Posterior vena cava (tissue), 2 donors: ENCODE results near the gene ENOX2. TPM values are rescaled to one million over a fixed set of nuclear protein-coding genes. Genes with fewer than 3 reads are reported as not detected.
"Not testable (repeated sequence)": the region's sequence is repeated elsewhere in the genome, so short reads cannot be mapped to it uniquely, and the experiment has no call there.

Source experiments
- DNase-seq: peaks from one replicate; pipeline ENCODE4 v3.0.0-alpha.2; 2020; ENCODE audit warnings: low spot score
- intact Hi-C, 2 donors: fragments of 100-400 bp; cut with DNase I; formaldehyde crosslinking; loops; one replicate each; pipeline versions ENCODE4 v1.14.1 to v1.14.2; 2022 to 2023
- total RNA-seq, 2 donors: library from RNA; stranded (reverse); fragmentation: NEBNext Ultra II Directional; extraction: Animal tissue kit (Norgen Biotek cat#: 25700); gene quantifications; one replicate each; pipeline ENCODE4 v1.2.1, GENCODE V29; 2021
- donor health status: DM: yes; HTN: yes; CAD: no.
- donor health status: DM: yes; HTN: yes; CAD: no.

ENOX2 gene
- total RNA-seq, 2 donors from 2014 or later = 21.1 to 23.6 TPM

DNA sequence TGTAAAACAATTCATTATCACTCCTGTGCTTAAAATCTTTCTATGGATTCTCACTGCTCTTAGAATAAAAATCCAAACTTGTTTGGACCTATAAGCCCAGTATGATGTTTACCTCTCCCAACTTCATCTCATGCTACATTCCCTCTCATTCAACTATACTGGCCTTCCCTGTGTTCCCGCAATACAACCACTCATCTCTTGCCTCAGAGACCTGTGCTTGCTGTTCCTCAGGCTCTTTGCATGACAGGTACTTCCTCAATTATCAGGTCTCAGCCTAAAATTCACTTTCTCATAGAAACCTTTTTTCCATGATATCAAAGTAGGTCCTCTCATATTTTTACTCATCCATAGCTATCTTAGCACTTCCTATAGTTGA, 71.7 kb downstream of the ENOX2 start:
- DNase-seq = no peak
- intact Hi-C loops = no loop called here

DNA sequence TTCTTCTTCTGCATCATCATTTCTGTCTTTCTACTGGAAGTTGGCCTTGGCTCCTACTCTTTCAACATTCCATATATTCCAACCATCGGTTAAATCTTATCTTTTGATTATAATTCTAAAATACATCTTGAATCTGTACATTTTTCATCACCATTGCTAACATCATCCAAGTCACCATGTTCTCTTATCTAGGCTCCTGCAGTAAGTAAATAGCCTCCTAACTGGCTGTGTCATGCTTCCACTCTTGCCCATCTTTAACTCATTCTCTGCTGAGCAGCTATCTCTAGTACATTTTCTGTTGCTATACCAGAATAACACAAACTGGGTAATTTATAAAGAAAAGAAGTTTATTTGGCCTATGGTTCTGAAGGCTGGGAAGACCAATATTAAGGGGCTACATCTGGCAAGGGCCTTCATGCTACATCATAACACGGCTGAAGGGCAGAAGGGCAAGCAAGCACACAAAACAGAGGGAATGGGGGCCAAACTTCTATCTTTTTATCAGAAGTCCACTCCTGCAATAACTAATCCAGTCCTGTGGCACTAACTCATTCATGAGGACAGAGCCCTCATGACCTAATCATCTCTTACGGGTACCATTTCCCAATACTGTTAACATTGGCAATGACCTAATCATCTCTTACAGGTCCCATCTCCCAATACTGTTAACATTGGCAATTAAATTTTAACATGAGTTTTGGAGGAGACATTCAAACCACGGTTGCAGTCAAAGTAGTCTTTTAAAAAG, 72.2 kb downstream of the ENOX2 start:
- DNase-seq = no peak
- intact Hi-C loops = no loop called here

DNA sequence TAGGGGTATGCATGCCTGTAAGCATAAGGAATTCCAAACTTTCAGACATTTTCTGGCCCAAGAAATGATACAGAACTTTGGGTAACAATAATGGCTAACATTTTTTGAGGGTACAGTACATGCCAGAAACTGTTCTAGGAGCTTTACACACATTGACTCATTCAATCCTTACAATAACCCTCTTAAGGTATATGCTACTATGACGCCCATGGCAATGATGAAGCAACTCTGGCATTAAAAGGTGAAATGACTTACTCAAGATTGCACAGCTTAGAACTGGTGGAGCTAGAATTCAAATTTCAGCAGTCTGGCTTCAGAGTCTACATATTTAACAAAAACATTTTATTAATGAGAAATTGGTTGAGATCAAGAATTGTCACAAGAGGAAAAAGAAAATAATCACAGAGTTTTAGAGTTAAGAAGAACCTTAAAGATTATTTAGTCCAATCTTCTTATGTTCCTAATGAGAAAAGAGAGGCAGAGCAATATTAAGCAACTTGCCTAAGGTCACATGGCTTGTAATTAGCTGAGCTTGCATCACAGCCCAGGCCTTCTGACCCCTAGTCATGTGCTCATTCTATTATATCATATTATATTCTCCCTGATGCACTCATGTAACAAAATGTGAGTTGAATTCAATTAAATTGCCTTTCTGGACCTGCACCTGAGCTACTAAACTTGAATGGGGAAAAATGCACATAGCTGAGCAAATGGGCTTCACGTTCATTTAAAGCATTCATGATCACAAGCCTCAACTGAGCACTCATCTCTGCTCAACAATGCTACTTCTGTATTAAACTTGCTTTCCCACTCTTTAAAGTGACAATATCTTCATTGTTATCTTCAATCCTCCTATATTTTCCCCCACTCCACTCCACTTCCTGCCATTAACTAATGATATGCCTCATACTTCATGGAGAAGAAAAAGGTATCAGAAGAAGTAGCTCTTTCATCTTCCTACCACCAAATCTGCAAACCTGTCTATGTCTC, 73.2 kb downstream of the ENOX2 start:
- intact Hi-C loops = no loop called here
- DNase-seq = no peak

DNA sequence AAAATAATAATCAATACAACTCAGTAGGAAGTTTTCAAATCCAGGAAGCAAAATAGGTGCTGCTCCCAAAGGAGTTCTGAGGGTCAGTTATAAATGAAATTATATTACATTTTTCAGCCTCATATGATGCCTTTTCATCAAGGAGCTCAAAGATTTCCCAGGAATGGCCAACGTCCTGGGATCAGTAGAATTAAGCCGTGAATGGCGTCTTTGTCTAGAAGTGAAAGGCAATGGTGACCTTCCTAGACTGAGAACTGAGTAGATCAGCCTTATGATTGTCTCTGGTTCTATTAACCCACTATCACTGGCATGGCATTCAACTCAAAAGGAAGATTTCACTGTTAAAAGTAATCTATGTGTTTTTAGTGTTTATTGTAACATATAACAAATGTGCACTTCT, 74.4 kb downstream of the ENOX2 start:
- no peak for DNase-seq
- intact Hi-C loops = no loop called here

DNA sequence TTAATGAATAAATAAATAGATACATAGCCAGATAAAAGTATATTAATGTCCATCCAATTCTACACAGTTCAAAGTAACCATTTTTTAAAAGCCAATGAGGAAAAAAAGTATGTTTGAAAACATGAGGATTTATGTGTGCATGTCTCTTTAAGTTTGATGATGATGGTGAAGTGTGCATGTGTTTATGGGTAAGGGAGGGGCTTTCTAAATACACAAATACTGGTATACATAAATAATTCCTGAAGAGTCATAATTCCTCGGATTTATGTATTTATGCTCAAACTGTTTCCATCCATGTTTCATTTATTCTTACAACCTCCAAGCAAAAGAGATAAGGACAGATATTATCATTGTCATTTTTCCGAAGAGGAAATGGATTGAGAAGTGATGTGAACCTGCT, 75.4 kb downstream of the ENOX2 start:
- DNase-seq = no peak
- intact Hi-C loops = no loop called here

DNA sequence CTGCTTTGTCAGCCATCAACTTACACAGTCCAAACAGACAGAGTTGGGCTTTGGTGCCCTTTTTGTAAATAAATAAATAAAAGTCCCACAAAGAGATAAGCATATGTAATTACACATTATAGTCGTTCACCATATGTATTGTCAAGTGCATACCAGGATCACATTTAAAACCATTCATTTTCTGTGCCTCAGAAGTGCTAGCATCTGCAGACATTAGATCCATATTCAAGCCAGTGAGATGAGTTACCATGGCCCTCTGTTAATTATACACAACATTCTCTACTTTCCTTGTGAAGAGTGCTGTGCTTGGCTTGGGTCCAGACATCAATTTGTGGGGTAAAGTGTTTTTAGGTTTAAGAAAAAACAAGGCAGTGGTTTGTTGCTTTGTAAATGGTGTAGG, 76.8 kb downstream of the ENOX2 start:
- intact Hi-C loops = no loop called here
- DNase-seq = no peak

DNA sequence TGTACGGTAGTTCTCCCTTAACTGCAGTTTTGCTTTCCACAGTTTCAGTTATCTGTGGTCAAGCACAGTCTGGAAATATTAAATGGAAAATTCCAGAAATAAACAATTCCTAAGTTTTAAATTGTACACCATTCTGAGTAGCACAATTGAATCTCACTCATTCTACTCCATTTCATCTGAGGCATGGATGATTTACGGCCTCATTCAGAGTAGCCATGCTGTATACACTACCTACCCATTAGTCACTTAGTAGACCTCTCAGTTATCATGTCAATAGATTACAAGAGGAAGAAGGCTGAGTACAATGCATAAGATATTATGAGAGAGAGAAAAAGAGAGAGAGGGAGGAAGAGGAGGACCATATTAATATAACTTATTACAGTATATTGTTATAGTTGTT, 77.5 kb downstream of the ENOX2 start:
- DNase-seq = no peak
- intact Hi-C loops = no loop called here

DNA sequence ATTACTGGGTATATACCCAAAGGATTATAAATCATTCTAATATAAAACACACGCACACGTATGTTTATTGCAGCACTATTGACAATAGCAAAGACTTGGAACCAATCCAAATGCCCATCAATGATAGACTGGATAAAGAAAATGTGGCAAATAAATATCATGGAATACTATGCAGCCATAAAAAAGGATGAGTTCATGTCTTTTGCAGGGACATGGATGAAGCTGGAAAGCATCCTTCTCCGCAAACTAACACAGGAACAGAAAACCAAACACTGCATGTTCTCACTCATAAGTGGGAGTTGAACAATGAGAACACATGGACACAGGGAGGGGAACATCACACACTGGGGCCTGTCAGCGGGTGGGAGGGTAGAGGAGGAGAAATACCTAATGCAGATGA, 83.6 kb downstream of the ENOX2 start:
- intact Hi-C loops, DNase-seq: not testable (repeated sequence)

DNA sequence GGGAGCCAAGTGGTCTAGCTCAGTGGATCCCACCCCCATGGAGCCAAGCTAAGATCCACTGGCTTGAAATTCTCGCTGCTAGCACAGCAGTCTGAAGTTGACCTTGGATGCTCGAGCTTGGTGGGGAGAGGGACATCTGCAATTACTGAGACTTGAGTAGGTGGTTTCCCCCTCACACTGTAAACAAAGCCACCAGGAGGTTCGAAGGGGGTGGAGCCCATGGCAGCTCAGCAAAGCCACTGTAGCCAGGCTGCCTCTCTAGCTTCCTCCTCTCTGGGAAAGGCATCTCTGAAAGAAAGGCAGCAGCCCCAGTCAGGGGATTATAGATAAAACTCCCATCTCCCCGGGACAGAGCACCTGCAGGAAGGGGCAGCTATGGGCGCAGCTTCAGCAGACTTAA, 89.1 kb downstream of the ENOX2 start:
- DNase-seq = not testable (repeated sequence)
- intact Hi-C loops = loop anchor here in 1 of 2 donors (5.0 kb wide), 1 partner anchor 43 kb away; no protein-coding TSS in a partner anchor

DNA sequence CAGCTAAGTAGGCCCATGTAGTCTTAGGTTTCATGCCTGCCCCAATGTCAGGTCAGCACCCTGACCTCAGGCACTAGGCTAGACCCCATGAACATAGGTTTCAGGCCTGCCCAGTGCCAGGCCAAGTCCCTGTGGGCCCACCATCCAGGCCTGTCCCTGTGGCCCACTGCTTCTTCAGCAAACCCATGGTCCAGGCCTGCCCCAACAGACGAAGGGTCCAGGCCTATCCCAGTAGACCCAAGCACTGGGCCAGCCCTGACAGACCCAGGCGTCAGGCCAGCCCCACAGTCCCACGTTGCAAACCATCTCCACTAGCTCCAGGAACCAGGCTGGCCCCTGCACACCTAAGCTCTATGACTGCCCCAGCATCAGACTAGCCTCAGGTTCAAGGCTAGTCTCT, 92.4 kb downstream of the ENOX2 start:
- intact Hi-C loops = loop anchor here in 1 of 2 donors (5.0 kb wide), 1 partner anchor 47 kb away; no protein-coding TSS in a partner anchor
- DNase-seq = no peak

DNA sequence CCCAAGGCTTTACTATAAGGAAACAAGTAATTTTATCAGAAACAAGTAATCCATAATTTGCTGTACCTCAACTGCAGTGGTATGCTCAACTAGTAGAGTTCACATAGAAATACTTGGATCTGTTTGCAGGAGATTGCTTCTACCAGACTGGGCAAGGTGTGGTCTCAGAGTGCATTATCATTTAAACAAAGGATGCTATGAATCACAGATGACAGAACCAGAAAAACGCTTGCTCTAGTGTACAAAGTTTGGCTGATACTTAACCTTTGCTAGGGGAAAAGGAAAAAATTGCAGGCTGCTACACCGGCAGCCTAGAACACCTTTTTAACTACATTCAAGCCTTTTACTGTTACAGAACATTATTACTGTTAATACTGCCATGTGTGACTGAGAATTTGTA, 97.1 kb downstream of the ENOX2 start:
- no peak for DNase-seq
- intact Hi-C loops = no loop called here

DNA sequence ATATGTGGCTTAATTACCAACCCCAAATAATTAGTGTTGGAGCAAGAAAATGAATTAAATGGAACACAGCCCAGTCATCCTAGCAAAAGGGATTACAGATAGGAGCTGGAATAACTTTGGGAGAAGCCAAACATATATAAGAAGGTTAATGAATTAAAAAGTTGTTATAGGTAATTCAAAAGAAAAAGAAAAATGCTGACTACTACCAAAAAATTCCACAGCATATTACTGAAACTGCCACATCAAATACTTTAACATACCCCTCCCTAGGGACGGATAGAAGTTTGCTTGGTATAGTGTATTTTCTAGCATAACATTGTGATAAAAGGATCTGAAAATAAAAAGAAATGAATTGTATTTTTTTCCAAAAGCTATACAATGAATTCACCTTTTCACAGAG, 99.5 kb downstream of the ENOX2 start:
- no peak for DNase-seq
- intact Hi-C loops = no loop called here

DNA sequence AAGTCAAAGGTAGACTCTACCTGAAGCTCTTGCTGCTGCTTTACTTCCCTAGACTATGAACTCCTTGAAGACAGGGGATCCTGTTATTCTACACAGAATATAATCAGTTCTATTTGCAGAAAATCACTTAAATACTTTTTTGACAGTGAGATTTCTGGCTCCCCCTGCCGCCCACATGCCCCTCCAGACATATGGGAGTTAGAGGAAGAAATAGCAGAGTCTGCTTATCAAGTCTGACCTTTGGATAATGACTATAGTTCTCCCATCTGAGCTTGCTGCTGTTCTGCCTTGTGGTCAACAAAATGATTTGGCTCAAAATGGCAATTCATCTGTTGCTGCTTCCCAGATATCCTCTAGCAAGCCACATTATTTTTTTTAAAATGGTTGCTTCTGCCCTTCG, 101.1 kb downstream of the ENOX2 start:
- intact Hi-C loops = no loop called here
- DNase-seq = no peak

DNA sequence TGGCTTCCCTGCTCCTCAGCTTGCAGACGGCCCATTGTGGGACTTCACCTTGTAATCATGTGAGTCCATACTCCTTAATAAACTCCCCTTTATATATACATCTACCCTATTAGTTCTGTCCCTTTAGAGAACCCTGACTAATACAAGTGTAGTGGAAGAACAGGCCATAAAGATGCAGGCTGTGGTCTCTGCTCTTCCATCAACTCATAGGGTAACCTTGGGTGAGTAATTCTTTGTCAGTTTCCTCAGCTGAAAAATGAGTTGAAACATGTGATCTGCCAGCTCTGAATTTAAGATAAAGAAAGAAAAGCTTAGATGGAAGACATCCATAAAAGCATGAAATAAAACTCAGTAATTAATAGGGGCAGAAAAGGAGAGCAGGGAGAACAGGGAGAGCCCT, 103.6 kb downstream of the ENOX2 start:
- DNase-seq = no peak
- intact Hi-C loops = no loop called here

DNA sequence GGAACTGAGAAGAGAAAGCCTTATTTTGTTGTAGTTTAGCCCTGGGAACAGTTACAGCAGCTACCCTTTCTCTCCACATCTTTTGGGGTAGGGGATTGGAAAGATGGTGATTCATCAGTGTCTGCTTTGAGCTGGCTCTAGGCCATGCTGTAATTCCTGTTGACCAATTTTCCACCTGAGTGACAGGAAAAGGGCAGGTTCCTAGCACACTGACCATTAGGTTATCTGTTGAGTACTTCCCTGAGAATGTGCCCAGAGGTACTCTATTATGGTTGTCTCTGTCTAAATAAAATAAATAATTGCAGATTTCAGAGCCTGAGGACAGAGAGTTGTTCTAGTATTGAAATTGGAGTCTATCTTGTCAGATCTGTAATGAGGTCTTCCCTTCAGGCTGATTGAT, 109.0 kb downstream of the ENOX2 start:
- intact Hi-C loops = no loop called here
- DNase-seq = no peak

DNA sequence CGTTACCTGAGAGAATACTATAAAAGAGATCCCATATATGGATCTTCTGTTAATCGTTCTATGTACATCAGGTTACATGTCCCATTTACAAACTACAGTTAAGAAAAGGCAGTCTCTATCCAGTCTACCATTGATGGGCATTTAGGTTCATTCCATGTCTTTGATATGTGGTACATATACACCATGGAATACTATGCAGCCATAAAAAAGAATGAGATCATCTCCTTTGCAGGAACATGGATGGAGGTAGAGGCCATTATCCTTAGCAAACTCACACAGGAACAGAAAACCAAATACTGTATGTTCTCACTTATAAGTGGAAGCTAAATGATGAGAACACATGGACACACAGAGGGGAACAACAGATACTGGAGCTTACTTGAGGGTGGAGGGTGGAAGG, 111.1 kb downstream of the ENOX2 start:
- intact Hi-C loops, DNase-seq: not testable (repeated sequence)

DNA sequence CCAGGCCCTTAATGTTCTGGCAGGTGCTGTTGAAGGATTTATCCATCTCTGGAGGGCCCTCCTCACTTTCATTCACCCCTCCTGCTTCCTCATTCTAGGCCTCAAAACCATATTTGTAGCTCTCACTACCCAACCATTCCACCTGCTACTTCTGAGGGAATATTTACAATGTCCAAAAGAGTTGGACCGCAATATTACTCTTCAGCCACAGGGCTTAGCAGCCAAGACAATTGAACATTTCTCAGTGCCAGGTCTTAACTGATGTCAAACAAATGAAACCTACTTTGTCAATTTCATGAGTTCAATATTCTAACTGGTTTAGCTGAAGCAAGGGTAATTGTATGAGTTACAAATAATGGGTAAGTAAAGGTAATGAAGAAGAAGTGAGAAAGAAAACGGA, 113.2 kb downstream of the ENOX2 start:
- DNase-seq = no peak
- intact Hi-C loops = no loop called here

DNA sequence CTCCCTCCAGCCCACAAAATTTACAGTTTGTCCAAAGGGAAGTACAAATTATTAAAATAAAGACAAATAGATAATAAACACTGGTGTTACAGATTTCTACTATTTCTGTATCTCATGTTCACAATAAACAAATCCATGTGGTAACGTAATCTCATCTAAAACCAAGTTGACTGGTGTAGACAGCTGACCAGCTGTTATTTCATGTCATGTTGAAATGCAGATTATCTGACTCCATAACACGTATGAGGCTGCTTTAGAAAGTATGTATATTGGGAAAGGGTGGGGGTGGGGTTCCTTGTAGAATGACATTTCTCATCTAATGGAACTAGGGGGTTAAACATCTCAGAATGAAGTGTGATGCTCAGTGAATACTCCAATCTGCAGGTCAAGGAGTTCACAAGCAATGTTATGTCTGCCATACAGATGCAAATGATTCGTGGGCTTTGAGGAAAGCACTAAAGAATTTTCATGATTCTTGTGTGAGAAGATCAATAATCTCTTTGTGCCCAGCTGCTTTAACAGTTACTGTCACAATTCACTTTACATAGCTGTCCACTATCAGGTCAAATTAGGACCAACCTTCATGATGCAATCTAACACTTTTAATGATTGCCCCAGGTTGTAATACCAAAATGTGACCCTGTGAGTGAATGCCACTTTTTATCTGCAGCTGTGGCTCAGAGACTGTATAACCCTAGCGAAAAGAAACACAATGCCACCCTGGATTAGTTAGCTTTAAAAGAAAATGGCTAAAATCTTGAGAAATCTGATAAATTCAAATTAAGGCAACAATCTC, 114.0 kb downstream of the ENOX2 start:
- intact Hi-C loops = no loop called here
- no peak for DNase-seq

DNA sequence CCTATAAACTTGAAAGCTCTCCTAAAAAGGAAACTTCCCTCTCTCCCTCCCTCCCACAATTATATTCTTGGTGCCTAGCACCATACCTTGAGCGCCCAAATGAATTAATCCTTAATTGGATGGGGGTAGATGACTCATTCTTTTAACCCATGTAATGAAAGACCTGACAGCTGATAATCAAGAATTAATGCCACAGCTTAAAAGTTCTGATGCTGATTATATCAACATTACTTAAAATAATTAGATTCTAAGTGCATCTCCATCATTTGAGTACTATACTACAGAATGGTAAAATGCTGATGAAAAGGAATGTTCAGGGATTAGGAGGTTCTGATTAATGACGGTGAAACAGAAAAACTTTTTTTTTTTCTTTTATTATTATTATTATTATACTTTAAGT, 117.0 kb downstream of the ENOX2 start:
- intact Hi-C loops = no loop called here
- no peak for DNase-seq

DNA sequence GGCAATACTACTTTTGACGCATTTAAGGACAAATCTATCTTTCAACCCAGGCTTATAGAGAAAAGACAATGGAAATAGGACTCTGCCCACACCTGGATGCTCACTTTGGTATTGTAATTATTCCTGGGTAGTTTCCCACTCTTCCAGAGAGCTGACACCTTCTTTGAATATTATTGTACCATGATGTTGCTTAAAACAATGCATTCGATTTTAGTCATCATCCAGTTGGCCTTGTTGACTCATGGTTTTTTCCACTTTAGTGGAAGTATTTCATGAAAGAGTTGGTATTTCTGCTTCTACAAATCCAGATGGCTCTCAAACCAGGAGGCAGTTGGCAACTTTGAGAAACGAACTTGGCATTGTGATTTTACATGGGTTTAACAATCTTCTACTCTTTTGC, 124.2 kb downstream of the ENOX2 start:
- DNase-seq = no peak
- intact Hi-C loops = no loop called here
